HL-60 (cell line): Measurements from ENCODE around the gene RHOD.

Experiments
- CTCF ChIP-seq: IDR thresholded peaks from one replicate; pipeline ENCODE4 v1.5.1; 2011; ENCODE audit warnings: low read length, control low read depth, inconsistent platforms; ENCODE audit not compliant: insufficient read depth
- GABPA ChIP-seq: IDR thresholded peaks from 2 replicates; pipeline ENCODE4 v1.6.1; 2012; ENCODE audit warnings: low read depth
- POLR2AphosphoS5 ChIP-seq: IDR thresholded peaks from 2 replicates; pipeline ENCODE4 v1.6.1; 2012; ENCODE audit warnings: low read depth
- REST ChIP-seq: IDR thresholded peaks from 2 replicates; pipeline ENCODE4 v1.6.1; 2012; ENCODE audit warnings: low read depth; ENCODE audit not compliant: insufficient replicate concordance
- SPI1 ChIP-seq: IDR thresholded peaks from 2 replicates; pipeline ENCODE4 v1.6.1; 2012; ENCODE audit warnings: low read depth, mild to moderate bottlenecking, borderline replicate concordance

- TF ChIP-seq CTCF (no peak), POLR2AphosphoS5 (no peak), REST (no peak), GABPA (no peak), SPI1 (no peak)
These were observed 17.3 kb downstream of the RHOD start for GRCh38 chr11:67073908-67074307.
